Endothelial cell of umbilical vein (primary cell): ENCODE data around the gene PPP1R10. TPM values are rescaled to one million over a fixed set of nuclear protein-coding genes. Genes with fewer than 3 reads are reported as not detected.

Experiments
- BruUV-seq: library from RNA; stranded (reverse); fragments of 400-500 nt; replicated peaks from 2 replicates; lab custom pipeline; 2021; lab: Mats Ljungman, UMichigan
- CTCF ChIA-PET: fragments of 300-600, 350-600 bp; sonication (Branson Sonifier 250); formaldehyde crosslinking; loops from one replicate; lab custom pipeline; 2021; ENCODE audit warnings: antibody characterized with exemption, inconsistent platforms; lab: Charles Lee
- POLR2A ChIA-PET: fragments of 300-600, 350-600 bp; sonication (Branson Sonifier 250); formaldehyde crosslinking; loops from one replicate; lab custom pipeline; 2021; ENCODE audit warnings: antibody characterized with exemption, inconsistent platforms; lab: Charles Lee
- DNase-seq: peaks from one replicate; pipeline ENCODE4 v3.0.0-alpha.2; 2011; ENCODE audit warnings: low read depth, low spot score
- FAIRE-seq: peaks from 2 replicates; lab custom pipeline; 2011; peaks lifted over from hg19 to GRCh38; lab: Jason Lieb, UNC
- H2AFZ ChIP-seq: 2 replicates; pipeline ENCODE4 v1.6.0; 2012; ENCODE audit warnings: low read depth, low read length, control low read depth, inconsistent platforms
- H3K27ac ChIP-seq: 2 replicates; pipeline ENCODE4 v1.5.1; 2011; ENCODE audit warnings: low read depth, mild to moderate bottlenecking, control low read depth, low read length, moderate library complexity; ENCODE audit not compliant: insufficient read depth
- H3K27me3 ChIP-seq, 2 experiments: 2 replicates each; pipeline versions ENCODE4 v1.6.0 to v1.6.1; 2011; ENCODE audit warnings: low read length in 2 of 2, mixed read lengths in 1 of 2; ENCODE audit not compliant: control insufficient read depth in 2 of 2, insufficient read depth in 2 of 2
- H3K36me3 ChIP-seq, 2 experiments: 2 replicates in 1 of 2; 3 replicates in 1 of 2; pipeline ENCODE4 v1.5.1; 2011; ENCODE audit warnings: low read length in 2 of 2, mild to moderate bottlenecking in 1 of 2, moderate library complexity in 1 of 2; ENCODE audit not compliant: control insufficient read depth in 2 of 2, insufficient read depth in 2 of 2; ENCODE audit errors: extremely low read depth in 1 of 2
- H3K4me1 ChIP-seq: 3 replicates; pipeline ENCODE4 v1.5.1; 2011; ENCODE audit warnings: mild to moderate bottlenecking, low read length; ENCODE audit not compliant: control insufficient read depth, insufficient read depth; ENCODE audit errors: extremely low read depth
- H3K4me2 ChIP-seq: 2 replicates; pipeline ENCODE4 v1.6.1; 2011; ENCODE audit warnings: low read length, control low read depth, mixed read lengths; ENCODE audit not compliant: insufficient read depth
- H3K4me3 ChIP-seq, 3 experiments: fragments of 200-600 bp in 1 of 3; sonication (generic), shearing (Covaris generic) in 1 of 3; replicated peaks in 1 of 3; 2 replicates each; pipeline ENCODE4 v1.5.1; 2011 to 2016; ENCODE audit warnings: control low read depth in 3 of 3, low read length in 3 of 3, mild to moderate bottlenecking in 2 of 3, inconsistent platforms in 1 of 3, low read depth in 1 of 3, moderate library complexity in 1 of 3; ENCODE audit not compliant: insufficient read depth in 1 of 3
- H3K79me2 ChIP-seq: 2 replicates; pipeline ENCODE4 v1.6.0; 2012; ENCODE audit warnings: low read length, inconsistent platforms; ENCODE audit not compliant: control insufficient read depth, insufficient read depth
- H3K9ac ChIP-seq: replicated peaks from 2 replicates; pipeline ENCODE3; 2011; ENCODE audit warnings: low read length, control low read depth; ENCODE audit not compliant: insufficient read depth; ENCODE audit errors: extremely low read depth
- H3K9me1 ChIP-seq: replicated peaks from 3 replicates; pipeline ENCODE4 v1.6.0; 2011; ENCODE audit warnings: mild to moderate bottlenecking, low read length; ENCODE audit not compliant: control insufficient read depth, insufficient read depth; ENCODE audit errors: extremely low read depth
- H3K9me3 ChIP-seq: replicated peaks from 2 replicates; pipeline ENCODE4 v1.5.1; 2012; ENCODE audit warnings: low read length, inconsistent platforms; ENCODE audit not compliant: control insufficient read depth, insufficient read depth
- H4K20me1 ChIP-seq: replicated peaks from 2 replicates; pipeline ENCODE3; 2011; ENCODE audit warnings: mild to moderate bottlenecking, low read length; ENCODE audit not compliant: control insufficient read depth, insufficient read depth; ENCODE audit errors: extremely low read depth
- EZH2 ChIP-seq: IDR thresholded peaks from 2 replicates; pipeline ENCODE4 v1.6.1; 2012; ENCODE audit warnings: borderline replicate concordance, low read depth, mild to moderate bottlenecking, moderate library complexity, low read length, inconsistent platforms; ENCODE audit not compliant: severe bottlenecking
- GATA2 ChIP-seq: IDR thresholded peaks from 2 replicates; pipeline ENCODE4 v1.7.0; 2011; ENCODE audit warnings: low read depth, mild to moderate bottlenecking, moderate library complexity, mixed read lengths, low read length; ENCODE audit not compliant: insufficient read length, insufficient read depth
- JUN ChIP-seq: IDR thresholded peaks from 2 replicates; pipeline ENCODE4 v1.6.1; 2011; ENCODE audit warnings: borderline replicate concordance, low read depth; ENCODE audit not compliant: insufficient read length, insufficient read depth
- POLR2A ChIP-seq: IDR thresholded peaks from 2 replicates; pipeline ENCODE4 v1.6.1; 2012; ENCODE audit warnings: low read depth, mild to moderate bottlenecking, control low read depth, low read length
- POLR2AphosphoS5 ChIP-seq: IDR thresholded peaks from 2 replicates; pipeline ENCODE4 v1.6.1; 2012; ENCODE audit warnings: low read depth, mild to moderate bottlenecking, control low read depth, low read length, moderate library complexity; ENCODE audit not compliant: insufficient read depth
- dilution Hi-C: fragments of 300-500 bp; cut with MboI; formaldehyde crosslinking; loops from one replicate; pipeline ENCODE4 v1.15.0; 2019; ENCODE audit warnings: low sequenced_read_pairs; ENCODE audit not compliant: extremely low pct_ligation_motif_present
- intact Hi-C: fragments of 100-400 bp; cut with micrococcal nuclease; formaldehyde crosslinking; loops from one replicate; pipeline ENCODE4 v1.10.0; 2022
- polyA plus RNA-seq, 4 experiments: library from polyadenylated mRNA; depleted of rRNA in 3 of 4; stranded (reverse) in 3 of 4; unstranded in 1 of 4; fragments of >200 nt; gene quantifications; 2 replicates each; pipeline versions ENCODE4 v1.2.1 to v1.2.3, GENCODE V29; 2011 to 2012; ENCODE audit warnings: missing spikeins in 1 of 4
- total RNA-seq: library from RNA; stranded (reverse); gene quantifications from 2 replicates; pipeline ENCODE4 v1.2.3, GENCODE V29; 2021

Gene PPP1R10
- total and polyA plus RNA-seq, 2 donors (not counting 3 experiments of a cell fraction or from before 2014, with no cell fraction given): 19.2 to 88.3 TPM

GRCh38 chr6:30599625-30600324 lies 17.3 kb downstream of the PPP1R10 start:
- no peak overlapping the region for H3K27ac ChIP-seq

GRCh38 chr6:30598912-30599624 lies 18.0 kb downstream of the PPP1R10 start:
- Histone ChIP-seq H3K79me2 (no peaks in the 10 kb centered on the region), H2AFZ (no peak overlapping the region), H3K36me3 (peaks cover 25 to 37% of the 10 kb centered on the region in 2 experiments), H3K4me3 (no peak overlapping the region), H3K9me1 (no peaks in the 10 kb centered on the region), H4K20me1 (no peaks in the 10 kb centered on the region), H3K9ac (no peak overlapping the region), H3K4me1 (peaks cover 8% of the 10 kb centered on the region), H3K27me3 (no peaks in the 10 kb centered on the region), H3K27ac (no peak overlapping the region), H3K9me3 (no peaks in the 10 kb centered on the region), H3K4me2 (no peak overlapping the region)
- dilution Hi-C loops: no loop called here
- CTCF ChIA-PET: interaction anchor here (1.1 to 8.8 kb wide), 8 partner anchors 9 to 488 kb away, joined by 3 to 149 read pairs (median 20); no protein-coding TSS in a partner anchor
- BruUV-seq: no TSS peak
- TF ChIP-seq EZH2: no peak
- no peak for TF ChIP-seq POLR2A
- TF ChIP-seq POLR2AphosphoS5: no peak
- no peak for TF ChIP-seq JUN
- POLR2A ChIA-PET: interaction anchor here (0.7 to 6.2 kb wide), 2 partner anchors 15 to 50 kb away, joined by 4 to 63 read pairs; no protein-coding TSS in a partner anchor
- intact Hi-C loops: no loop called here
- peak; percentile 60 for FAIRE-seq
- no peak for DNase-seq

More at GRCh38 chr6:30599625-30600324, 17.3 kb downstream of the PPP1R10 start:
- TF ChIP-seq GATA2: peak; percentile 51
- peak; percentile 45 for TF ChIP-seq POLR2AphosphoS5
- no peak for TF ChIP-seq POLR2A
- Histone ChIP-seq H3K4me3 (no peak overlapping the region), H4K20me1 (no peaks in the 10 kb centered on the region), H3K27me3 (no peaks in the 10 kb centered on the region), H3K4me1 (peaks cover 8% of the 10 kb centered on the region), H3K79me2 (no peaks in the 10 kb centered on the region), H3K9ac (no peak overlapping the region), H3K4me2 (no peak overlapping the region), H2AFZ (no peak overlapping the region), H3K36me3 (peaks cover 30 to 44% of the 10 kb centered on the region in 2 experiments), H3K9me3 (no peaks in the 10 kb centered on the region), H3K9me1 (no peaks in the 10 kb centered on the region)
- POLR2A ChIA-PET: interaction anchor here (0.7 to 6.2 kb wide), 2 partner anchors 14 to 51 kb away, joined by 4 to 63 read pairs; no protein-coding TSS in a partner anchor
- CTCF ChIA-PET: interaction anchor here (0.8 to 8.8 kb wide), 11 partner anchors 11 to 487 kb away, joined by 3 to 149 read pairs (median 5); no protein-coding TSS in a partner anchor
- intact Hi-C loops: no loop called here
- no TSS peak for BruUV-seq
- DNase-seq: peak; percentile 45
- dilution Hi-C loops: no loop called here
- peak; percentile 86 for FAIRE-seq
